GM18505 (cell line): ENCODE measurements around the gene KCNN3.

Experiments used
- ATAC-seq: cut with Tn5 transposase; IDR thresholded peaks from one replicate; pipeline ENCODE4 v1.9.1; 2021; ENCODE audit not compliant: unreplicated experiment
- POLR2A ChIP-seq: IDR thresholded peaks from 4 replicates; pipeline ENCODE4 v1.6.1; 2011; ENCODE audit warnings: borderline replicate concordance; ENCODE audit not compliant: insufficient read depth, insufficient read length; ENCODE audit errors: extremely low read depth

KCNN3 gene

DNA sequence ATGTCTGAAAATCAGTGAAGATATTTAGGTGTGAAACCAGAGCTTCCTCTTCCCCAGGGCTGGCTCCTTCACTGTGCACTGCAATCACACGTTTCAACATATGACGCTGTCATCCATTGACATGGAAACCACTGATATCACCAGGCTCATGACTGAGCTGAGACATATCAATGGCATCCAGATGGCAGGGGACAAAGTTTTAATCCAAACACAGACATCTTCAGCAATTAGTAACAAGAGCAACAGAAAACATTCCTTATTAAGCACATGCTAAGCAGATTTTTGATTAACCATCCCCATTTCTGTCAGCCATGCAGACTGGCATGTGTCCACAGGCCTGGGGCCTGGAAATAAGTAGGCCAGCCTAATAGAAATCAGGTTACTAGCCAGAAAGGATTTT is 154.1 kb downstream of the KCNN3 start:
- no peak for ATAC-seq
- TF ChIP-seq POLR2A, result no peak

DNA sequence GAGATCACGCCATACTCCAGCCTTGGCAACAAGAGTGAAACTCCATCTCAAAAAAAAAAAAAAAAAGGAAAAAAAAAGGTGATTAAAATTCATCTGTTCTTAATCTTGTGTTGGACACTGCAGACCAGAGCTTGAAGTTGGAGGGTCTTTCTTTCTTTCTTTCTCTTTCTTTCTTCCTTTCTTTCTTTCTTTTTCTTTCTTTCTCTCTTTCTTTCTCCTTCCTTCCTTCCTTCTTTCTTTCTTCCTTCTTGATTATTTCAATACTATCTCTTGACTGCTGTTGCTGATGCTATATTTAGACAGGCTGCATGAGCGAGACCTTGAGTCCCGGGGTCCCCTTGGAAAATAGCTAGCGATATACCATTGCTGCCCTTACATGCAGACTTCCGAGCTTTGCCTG is 154.7 kb downstream of the KCNN3 start:
- ATAC-seq, result no peak

DNA sequence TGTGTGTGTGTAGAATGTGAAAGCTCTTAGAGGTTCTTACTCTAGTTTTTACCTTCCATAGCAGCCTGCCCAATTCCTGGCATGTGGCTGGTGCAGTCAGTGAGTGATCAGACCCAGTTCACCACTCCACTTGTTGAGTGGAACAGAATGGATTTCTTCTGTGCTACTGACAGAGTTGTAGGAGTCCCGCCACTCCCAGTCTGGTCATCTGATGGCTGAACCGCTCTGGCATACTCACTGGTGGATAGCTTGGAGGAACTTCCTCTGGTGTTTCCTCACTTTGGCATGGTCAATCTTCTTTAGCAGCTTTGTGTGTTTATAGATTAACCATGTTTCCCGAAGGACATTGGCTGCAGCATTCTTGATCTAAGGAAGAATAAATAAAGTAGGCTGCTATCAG is 155.4 kb downstream of the KCNN3 start:
- no peak for TF ChIP-seq POLR2A
- no peak for ATAC-seq

More for the DNA sequence above, 154.7 kb downstream of the KCNN3 start:
- no peak for TF ChIP-seq POLR2A

DNA sequence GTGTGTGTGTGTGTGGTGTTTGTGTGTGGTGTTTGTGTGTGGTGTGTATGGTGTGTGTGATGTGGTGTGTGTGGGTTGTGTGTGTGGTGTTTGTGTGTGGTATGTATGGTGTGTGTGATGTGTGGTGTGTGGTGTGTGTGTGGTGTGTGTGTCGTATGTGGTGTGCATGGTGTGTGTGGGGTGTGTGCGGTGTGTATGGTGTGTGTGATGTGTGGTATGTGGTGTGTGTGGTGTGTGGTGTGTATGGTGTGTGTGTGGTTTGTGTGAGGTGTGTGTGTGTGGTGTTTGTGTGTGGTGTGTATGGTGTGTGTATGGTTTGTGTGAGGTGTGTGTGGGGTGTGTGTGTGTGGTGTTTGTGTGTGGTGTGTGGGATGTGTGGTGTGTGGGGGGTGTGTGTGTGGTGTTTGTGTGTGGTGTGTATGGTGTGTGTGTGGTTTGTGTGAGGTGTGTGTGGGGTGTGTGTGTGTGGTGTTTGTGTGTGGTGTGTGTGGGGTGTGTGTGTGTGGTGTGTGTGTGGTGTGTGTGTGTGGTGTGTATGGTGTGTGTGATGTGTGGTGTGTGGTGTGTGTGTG is 155.9 kb downstream of the KCNN3 start:
- ATAC-seq, result no peak
- no peak for TF ChIP-seq POLR2A

DNA sequence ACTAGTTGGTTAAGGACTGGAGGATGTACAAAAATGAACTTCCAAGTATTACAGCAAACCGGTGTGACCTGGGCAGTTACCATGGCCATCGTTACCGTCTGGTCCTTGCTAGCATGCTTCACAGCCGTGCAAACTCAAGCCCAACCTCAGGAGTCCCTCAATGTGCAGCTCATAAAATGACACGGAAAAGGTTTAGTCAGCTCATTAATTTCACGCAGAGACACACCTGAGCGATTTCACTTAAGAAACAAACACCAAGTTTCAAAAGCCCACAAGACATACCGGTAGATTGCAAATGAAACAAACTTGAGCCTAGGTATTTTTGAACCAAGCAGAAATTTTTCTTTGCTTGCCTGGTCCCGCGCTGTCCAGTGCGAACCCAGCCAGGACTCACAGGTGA is 157.1 kb downstream of the KCNN3 start:
- no peak for ATAC-seq
- no peak for TF ChIP-seq POLR2A

DNA sequence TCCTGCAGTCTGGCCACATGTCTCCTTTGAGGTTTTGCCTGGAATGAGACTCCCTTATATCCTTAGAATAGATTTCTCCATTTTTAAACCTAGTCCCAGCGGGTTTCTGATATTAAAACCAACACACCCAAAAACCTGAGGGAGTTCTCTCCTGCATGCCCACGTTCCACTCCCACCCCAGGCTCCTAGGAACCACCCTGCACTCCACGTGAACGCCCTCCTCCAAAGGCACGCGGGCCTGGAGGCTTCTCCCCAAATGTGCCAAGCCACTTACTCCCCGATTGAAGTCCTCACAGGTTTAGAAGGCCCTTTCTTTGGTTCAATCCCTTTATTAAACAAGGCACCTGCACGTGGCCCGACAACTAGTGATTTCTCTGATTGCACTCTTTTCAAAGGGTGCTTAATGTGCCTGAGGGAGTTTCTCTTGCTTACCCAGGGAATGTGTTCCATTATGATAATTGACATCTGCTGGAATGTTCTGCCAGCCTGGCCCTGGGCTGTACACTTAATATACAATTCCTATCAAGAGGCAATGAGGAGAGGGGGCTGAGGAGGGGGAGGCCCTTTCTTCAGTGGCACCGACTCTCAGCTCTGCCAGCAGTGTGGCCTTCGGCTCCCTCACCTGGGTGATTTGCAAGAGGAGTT is 157.8 kb downstream of the KCNN3 start:
- no peak for ATAC-seq
- TF ChIP-seq POLR2A, result no peak

DNA sequence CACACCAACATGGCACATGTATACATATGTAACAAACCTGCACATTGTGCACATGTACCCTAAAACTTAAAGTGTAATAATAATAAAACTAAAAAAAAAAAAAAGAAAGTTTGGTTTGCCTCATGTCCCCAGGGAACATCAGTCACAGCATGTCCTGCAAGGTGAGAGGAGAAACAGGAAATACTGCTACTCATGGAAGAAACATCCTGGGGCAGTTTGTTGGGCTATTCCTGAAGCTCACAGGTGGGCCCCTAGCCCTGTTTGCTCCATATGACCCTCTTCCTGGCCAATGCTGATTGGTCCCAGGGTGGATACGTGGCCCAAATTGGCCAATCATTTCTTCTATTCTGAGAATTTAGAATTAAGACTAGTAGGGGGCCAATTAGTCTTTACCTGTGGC is 158.7 kb downstream of the KCNN3 start:
- no peak for ATAC-seq
- no peak for TF ChIP-seq POLR2A

DNA sequence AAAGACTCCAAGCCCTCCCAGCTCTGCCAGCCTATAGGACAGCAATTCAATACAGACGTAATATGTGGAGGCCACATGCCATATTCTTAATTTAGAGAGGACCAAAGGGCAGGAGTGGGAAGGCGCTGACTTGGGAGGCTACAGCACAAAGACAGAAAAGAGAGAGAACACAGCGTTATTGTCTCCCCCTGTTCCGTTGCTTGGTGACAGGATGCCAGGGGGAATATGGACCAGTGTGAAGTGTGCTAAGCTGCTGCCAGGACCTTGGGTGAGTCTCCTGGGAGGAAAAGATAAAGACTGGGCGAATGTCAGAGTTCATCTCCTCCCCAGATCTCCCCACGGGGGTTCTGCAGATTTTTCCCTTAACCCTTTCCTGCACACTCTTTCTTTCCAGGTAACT is 160.0 kb downstream of the KCNN3 start:
- ATAC-seq, result no peak

DNA sequence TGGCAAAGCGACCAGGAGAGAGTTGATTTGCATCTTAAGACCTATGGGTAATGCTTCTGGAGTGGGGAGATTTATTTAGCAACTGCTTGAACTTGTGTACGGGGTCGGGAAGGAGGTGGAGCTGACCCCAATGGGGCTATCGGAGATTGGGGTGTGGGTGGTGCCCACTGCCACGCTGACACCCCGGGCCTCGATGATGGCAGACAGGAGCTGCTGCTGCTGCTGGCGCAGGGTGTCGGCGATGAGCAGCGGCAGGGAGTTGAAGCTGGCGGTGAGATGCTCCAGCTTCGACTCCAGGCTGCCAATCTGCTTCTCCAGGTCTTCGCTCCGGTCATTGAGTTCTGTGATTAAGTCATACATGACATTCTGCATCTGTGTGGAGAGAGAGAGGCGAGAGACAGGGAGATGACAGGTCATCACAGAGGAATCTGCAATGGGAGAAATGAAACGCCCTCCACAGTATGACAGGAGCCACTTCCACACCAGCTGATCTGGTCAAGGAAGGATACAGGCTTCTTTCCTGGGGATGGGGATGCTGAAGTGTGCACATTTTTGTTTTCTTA is 162.1 kb downstream of the KCNN3 start:
- no peak for TF ChIP-seq POLR2A
- ATAC-seq, result no peak

More for the DNA sequence above, 160.0 kb downstream of the KCNN3 start:
- no peak for TF ChIP-seq POLR2A

DNA sequence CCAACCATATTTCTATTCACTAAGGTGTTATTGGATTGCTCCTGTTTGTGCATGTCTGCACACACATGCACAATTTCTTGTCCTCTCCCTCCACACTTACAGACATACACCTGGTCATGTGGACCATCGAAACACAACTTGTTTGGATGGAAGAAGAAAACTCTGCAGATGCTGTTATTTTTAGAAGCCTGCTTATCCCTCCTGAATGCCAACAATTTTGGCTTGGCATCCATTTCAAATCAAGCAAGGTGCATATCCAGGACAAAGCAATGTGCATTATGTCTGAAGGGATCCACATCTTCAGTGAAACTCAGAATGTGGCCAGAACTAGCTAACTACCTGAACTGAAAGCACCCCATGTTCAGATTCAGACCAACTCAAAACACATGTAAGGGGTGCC is 163.2 kb downstream of the KCNN3 start:
- TF ChIP-seq POLR2A, result no peak
- ATAC-seq, result no peak

DNA sequence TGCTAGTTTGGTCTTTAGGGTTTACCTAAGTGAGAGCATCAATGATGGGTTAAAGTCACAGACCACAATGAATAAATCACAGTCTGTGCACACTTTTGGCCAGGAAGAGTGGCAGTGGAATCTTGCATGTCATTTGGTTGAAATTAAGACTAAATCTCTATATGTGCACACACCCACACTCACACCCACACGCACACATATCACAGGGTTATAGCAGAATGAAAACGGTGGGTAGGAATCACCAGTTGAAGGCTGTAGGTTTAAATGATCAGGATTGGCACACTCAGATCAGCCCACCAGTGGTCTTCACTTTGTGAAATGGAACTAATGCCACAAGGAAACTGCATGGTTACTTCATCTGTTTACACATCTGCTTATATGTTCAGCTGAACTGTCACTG is 164.5 kb downstream of the KCNN3 start:
- ATAC-seq, result no peak
- TF ChIP-seq POLR2A, result no peak

DNA sequence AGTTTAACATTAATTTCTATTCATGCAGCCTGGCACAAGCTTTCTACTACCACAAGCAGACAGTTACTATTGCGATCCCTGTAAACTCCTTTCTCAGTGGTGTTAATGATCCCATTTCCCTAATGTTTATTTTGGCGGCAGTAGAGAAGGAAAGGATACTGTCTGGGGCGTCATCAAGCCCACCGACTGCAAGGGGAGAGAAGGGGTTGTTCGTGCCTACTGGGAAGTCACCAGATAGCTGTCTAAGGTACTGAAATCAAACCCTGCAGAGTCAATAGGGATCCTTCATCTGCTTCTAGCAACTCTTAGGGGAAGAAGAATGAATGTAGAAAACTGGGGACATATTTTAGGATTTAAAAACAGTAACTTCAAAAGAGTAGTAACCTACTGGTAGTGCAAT is 166.9 kb downstream of the KCNN3 start:
- ATAC-seq, result no peak
- no peak for TF ChIP-seq POLR2A

DNA sequence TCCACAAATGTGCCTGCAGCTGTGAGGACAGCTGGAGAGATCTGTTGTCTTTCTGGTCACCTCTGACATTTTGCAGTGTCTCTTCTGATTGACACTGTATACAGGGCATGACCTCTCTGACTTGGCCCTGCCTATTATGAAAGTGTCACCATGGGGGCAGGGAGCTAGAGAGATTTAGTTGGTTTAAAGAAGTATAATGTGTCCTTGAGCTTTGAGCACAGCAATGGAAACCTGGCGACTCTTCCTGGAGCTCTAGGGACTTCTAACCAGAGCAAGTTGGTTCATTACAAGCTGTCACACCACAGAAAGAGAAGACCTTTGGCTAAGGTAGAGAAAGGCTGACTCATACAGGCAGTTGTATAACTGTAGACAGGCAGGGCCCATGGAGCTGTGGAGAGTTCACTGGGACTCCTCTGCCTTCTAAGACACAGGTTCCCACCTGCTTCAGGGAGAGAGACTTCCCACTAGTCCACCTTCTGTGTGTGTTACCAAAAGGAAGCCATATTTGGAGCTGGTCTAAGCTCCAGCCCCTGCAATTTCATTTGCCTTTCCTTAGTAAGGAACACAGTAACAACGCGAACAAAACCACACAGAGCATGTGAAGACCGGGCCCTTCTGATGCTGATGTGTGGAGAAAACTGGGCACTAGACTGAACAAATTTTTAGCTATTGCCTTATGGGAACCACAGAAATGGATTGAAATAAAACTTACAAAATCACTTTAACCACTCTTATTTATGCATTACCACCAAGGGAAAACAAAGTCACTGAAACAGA is 171.6 kb downstream of the KCNN3 start:
- no peak for TF ChIP-seq POLR2A
- no peak for ATAC-seq

DNA sequence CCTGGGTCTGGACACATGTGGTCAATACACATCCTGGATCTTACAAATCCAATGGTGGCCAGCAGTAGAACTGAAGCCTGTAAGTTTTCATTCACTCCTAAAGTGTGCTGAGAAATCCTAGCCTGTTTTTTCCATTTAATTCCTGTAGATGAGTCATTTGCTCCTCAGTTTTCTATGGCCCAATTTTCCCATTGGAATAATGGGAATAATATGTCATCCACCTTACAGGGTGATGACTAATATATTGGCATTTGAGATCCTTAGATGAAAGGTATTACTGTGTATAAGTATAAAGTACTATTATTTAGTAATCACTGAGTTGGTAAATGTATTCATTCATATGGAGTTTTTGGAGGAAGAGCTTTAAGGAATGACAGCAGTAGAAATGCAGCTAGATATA is 172.4 kb downstream of the KCNN3 start:
- ATAC-seq, result no peak
- no peak for TF ChIP-seq POLR2A
